ENCODE results near the gene PSMF1. TPM values are rescaled to one million over a fixed set of nuclear protein-coding genes. Genes with fewer than 3 reads are reported as not detected.

Gene PSMF1, protein sequence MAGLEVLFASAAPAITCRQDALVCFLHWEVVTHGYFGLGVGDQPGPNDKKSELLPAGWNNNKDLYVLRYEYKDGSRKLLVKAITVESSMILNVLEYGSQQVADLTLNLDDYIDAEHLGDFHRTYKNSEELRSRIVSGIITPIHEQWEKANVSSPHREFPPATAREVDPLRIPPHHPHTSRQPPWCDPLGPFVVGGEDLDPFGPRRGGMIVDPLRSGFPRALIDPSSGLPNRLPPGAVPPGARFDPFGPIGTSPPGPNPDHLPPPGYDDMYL
- total RNA-seq (100 to 1,000 TPM; 106 to 142 (median 127) TPM), total RNA-seq (55.6 to 117 (median 82.4) reads per million in 29 experiments)
- total RNA-seq (2013) = 43.8 TPM

- Histone ChIP-seq H3K4me3 (ENCODE audit: control insufficient read depth in 1 of 2, extremely low read depth in 1 of 2, low read length in 1 of 2) (peak within 1 kb of the TSS; percentile 95 to 98), H3K36me3 (ENCODE audit: control insufficient read depth in 2 of 2, extremely low read depth in 1 of 2, insufficient read depth in 1 of 2, low read length in 1 of 2) (peaks cover 0 to 34% of the 10 kb centered on the region in 2 donors), H3K9me3 (no peaks in the 10 kb centered on the region), H3K27ac (ENCODE audit: low read length) (peak within 1 kb of the TSS; percentile 85), H3K27me3 (replicated peaks in 1 of 2; ENCODE audit: control insufficient read depth in 2 of 2, extremely low read depth in 1 of 2, insufficient read depth in 2 of 2, low read length in 1 of 2) (no peaks in the 10 kb centered on the region), H3K4me1 (ENCODE audit: control insufficient read depth in 1 of 2, extremely low read depth in 1 of 2, insufficient read depth in 2 of 2, low read length in 2 of 2) (peaks cover 34 to 50% of the 10 kb centered on the region in 2 experiments)
- Mint-ChIP-seq H3K27ac (peak within 1 kb of the TSS; percentile 84 to 91), H3K4me3 (peak within 1 kb of the TSS; percentile 89 to 96 (median 94)), H3K36me3 (peaks cover 31% of the 10 kb centered on the region), H3K9me3 (no peaks in the 10 kb centered on the region), H3K4me1 (peaks cover 57 to 69% (median 63%) of the 10 kb centered on the region in 3 donors), H3K27me3 (no peaks in the 10 kb centered on the region)
- ATAC-seq (replicated peaks in 1 of 4) (peak; percentile 94 to 98 (median 96)), DNase-seq (peak; percentile 88 to 98 (median 94))
- ChIA-PET CTCF (interaction anchor here (0.5 to 1.0 kb wide), 4 partner anchors 10 to 738 kb away, joined by 3 to 5 read pairs (median 4); partner anchors contain the start of gene TRIB3 (in 1 of the 2)), POLR2A (interaction anchor here in 1 of 2 donors (0.7 kb wide), 1 partner anchor 285 kb away, joined by 3 read pairs; the partner anchor contains the start of gene FAM110A)
- WGBS (ENCODE audit: insufficient coverage) = under 1% methylated on average over 57 of the region's 62 CpGs
Observed at GRCh38 chr20:1118336-1119127, at the start of gene PSMF1. PSMF1 (plus strand) TSS chr20:1118602; CDS start chr20:1118774, 172 bp downstream.

DNA sequence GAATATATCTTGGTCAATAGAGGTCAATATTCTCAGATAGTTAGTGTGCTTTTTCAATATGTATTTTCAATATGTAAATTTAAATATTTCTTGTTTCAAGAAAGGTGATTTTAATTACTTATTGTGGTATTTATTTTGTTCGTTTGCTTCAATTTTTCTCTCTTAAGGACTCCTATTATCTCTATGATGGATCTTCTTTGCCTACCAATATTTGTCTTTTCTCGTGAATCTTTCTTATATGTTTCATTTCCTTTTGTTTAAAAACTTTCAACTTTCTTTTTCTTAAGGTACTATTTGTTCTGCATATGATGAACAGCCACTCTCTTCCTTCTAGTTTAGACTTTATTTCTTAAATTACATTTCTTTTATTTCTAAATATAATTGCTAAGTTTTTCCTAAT lies 46.1 kb upstream of the PSMF1 start:
- Mint-ChIP-seq H3K4me1 (no peaks in the 10 kb centered on the region), H3K27me3 (peaks cover 8 to 9% of the 10 kb centered on the region in 2 donors), H3K27ac (no peak overlapping the region), H3K36me3 (peaks cover 23% of the 10 kb centered on the region), H3K4me3 (no peak overlapping the region), H3K9me3 (peaks cover 8 to 19% (median 13%) of the 10 kb centered on the region in 3 donors)
- ChIA-PET POLR2A (no interaction called here), CTCF (interaction anchor here in 1 of 2 donors (0.7 kb wide), 2 partner anchors 16 to 155 kb away, joined by 3 read pairs; no protein-coding TSS in a partner anchor)
- no peak for DNase-seq
- Histone ChIP-seq H3K36me3 (ENCODE audit: control insufficient read depth in 2 of 2, extremely low read depth in 1 of 2, insufficient read depth in 1 of 2, low read length in 1 of 2) (peaks cover 0 to 3% of the 10 kb centered on the region in 2 donors), H3K4me3 (ENCODE audit: control insufficient read depth in 1 of 2, extremely low read depth in 1 of 2, low read length in 1 of 2) (no peak overlapping the region), H3K27me3 (replicated peaks in 1 of 2; ENCODE audit: control insufficient read depth in 2 of 2, extremely low read depth in 1 of 2, insufficient read depth in 2 of 2, low read length in 1 of 2) (no peaks in the 10 kb centered on the region), H3K4me1 (ENCODE audit: control insufficient read depth in 1 of 2, extremely low read depth in 1 of 2, insufficient read depth in 2 of 2, low read length in 2 of 2) (no peaks in the 10 kb centered on the region), H3K9me3 (no peaks in the 10 kb centered on the region), H3K27ac (ENCODE audit: low read length) (no peak overlapping the region)
- WGBS (ENCODE audit: insufficient coverage) = no CpG with 5 or more reads among the region's 2 CpGs
- no peak for ATAC-seq (replicated peaks in 1 of 4)

DNA sequence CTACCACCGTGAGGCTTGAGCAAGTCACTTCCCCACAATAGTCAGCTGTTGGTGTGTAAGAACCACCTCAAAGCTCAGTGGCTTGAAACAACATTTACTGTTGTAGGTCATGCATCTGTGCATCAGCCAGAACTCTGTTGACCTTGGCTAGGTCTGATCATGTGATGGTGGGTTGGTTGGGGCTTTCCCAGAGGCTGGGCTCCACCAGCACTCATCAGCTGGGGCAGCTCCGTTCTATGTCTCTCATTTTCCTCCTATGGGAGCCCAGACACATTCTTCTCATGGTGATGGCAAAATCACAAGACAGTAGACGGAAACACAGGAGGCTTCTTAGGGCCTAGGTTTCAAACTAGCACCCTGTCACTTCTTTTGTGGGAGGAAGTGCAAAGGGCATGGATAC lies 42.8 kb upstream of the PSMF1 start:
- H3K36me3 Mint-ChIP-seq = peaks cover 12% of the 10 kb centered on the region
- WGBS (ENCODE audit: insufficient coverage) = no CpG with 5 or more reads among the region's 3 CpGs
- Histone ChIP-seq H3K4me1 (ENCODE audit: control insufficient read depth in 1 of 2, extremely low read depth in 1 of 2, insufficient read depth in 2 of 2, low read length in 2 of 2) (no peaks in the 10 kb centered on the region), H3K27me3 (replicated peaks in 1 of 2; ENCODE audit: control insufficient read depth in 2 of 2, extremely low read depth in 1 of 2, insufficient read depth in 2 of 2, low read length in 1 of 2) (no peaks in the 10 kb centered on the region), H3K27ac (ENCODE audit: low read length) (no peak overlapping the region), H3K36me3 (ENCODE audit: control insufficient read depth in 2 of 2, extremely low read depth in 1 of 2, insufficient read depth in 1 of 2, low read length in 1 of 2) (peaks cover 0 to 3% of the 10 kb centered on the region in 2 donors), H3K4me3 (ENCODE audit: control insufficient read depth in 1 of 2, extremely low read depth in 1 of 2, low read length in 1 of 2) (no peak overlapping the region), H3K9me3 (no peaks in the 10 kb centered on the region)
- no peak overlapping the region for H3K4me3 Mint-ChIP-seq
- H3K27me3 Mint-ChIP-seq = no peaks in the 10 kb centered on the region
- H3K27ac Mint-ChIP-seq = no peak overlapping the region
- no peaks in the 10 kb centered on the region for H3K4me1 Mint-ChIP-seq
- no peak for ATAC-seq (replicated peaks in 1 of 4)
- ChIA-PET POLR2A (no interaction called here), CTCF (no interaction called here)
- H3K9me3 Mint-ChIP-seq = peaks cover 0 to 4% (median 0%) of the 10 kb centered on the region in 3 donors
- no peak for DNase-seq

DNA sequence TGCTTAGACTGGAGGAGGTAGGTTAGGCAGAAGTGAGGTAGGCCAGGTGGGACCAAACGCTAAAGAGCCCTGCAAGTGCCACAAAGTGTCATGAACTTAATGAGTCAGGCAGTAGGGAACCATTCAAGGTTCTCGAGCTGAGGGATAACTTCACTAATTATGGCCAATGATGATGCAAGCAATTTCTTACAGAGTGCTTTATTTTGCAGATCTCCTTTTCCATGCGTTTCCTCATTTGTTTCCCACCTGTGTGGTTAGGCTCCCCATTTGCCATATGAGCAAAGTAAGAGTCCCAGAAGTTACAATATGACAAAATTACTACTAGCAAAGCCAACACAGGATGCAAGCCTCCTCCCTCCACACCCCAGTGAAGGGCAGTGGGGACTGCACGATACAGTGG lies 36.5 kb upstream of the PSMF1 start:
- Histone ChIP-seq H3K27ac (ENCODE audit: low read length) (no peak overlapping the region), H3K27me3 (replicated peaks in 1 of 2; ENCODE audit: control insufficient read depth in 2 of 2, extremely low read depth in 1 of 2, insufficient read depth in 2 of 2, low read length in 1 of 2) (no peaks in the 10 kb centered on the region), H3K4me3 (ENCODE audit: control insufficient read depth in 1 of 2, extremely low read depth in 1 of 2, low read length in 1 of 2) (no peak overlapping the region), H3K4me1 (ENCODE audit: control insufficient read depth in 1 of 2, extremely low read depth in 1 of 2, insufficient read depth in 2 of 2, low read length in 2 of 2) (no peaks in the 10 kb centered on the region), H3K9me3 (no peaks in the 10 kb centered on the region), H3K36me3 (ENCODE audit: control insufficient read depth in 2 of 2, extremely low read depth in 1 of 2, insufficient read depth in 1 of 2, low read length in 1 of 2) (no peaks in the 10 kb centered on the region)
- Mint-ChIP-seq H3K4me1 (peaks cover 4 to 8% (median 6%) of the 10 kb centered on the region in 3 donors), H3K36me3 (peaks cover 14% of the 10 kb centered on the region), H3K4me3 (no peak overlapping the region), H3K27ac (no peak overlapping the region), H3K27me3 (no peaks in the 10 kb centered on the region), H3K9me3 (peaks cover 9 to 15% (median 12%) of the 10 kb centered on the region in 3 donors)
- WGBS (ENCODE audit: insufficient coverage) = 95% methylated on average over 3 of the region's 4 CpGs
- no peak for DNase-seq
- no peak for ATAC-seq (replicated peaks in 1 of 4)
- CTCF ChIA-PET = no interaction called here
- POLR2A ChIA-PET = no interaction called here

DNA sequence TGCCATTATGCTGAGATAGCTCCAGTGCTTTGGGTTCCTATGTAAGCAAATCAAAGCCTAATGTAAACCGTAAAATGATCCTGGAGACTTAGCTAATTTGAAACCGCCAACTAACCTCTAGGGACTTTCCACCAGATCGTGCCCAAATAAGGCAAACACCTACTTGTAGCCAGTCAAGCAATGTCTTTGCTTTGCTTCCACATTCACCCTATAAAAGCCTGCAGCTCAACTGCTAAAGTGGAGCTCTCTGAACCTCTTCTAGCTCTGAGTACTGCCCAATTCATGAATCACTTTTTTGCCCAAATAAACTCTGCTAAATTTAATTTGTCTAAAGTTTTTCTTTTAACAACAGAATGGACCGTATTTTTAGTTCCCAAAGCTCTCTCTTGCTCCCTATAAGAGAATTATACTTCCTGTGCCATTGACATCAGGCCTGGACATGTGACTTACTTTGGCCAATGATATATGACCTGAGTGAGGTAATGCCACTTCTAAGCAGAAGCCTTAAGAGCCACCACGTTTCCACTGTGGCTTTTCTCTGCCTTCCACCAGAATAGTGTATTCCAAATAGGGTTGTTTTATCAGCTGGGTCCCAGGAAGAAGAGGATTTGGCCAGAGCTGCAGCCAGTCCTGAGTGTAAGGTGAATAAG lies 34.8 kb upstream of the PSMF1 start:
- Histone ChIP-seq H3K9me3 (no peaks in the 10 kb centered on the region), H3K4me3 (ENCODE audit: control insufficient read depth in 1 of 2, extremely low read depth in 1 of 2, low read length in 1 of 2) (no peak overlapping the region), H3K36me3 (ENCODE audit: control insufficient read depth in 2 of 2, extremely low read depth in 1 of 2, insufficient read depth in 1 of 2, low read length in 1 of 2) (no peaks in the 10 kb centered on the region), H3K27ac (ENCODE audit: low read length) (no peak overlapping the region), H3K27me3 (replicated peaks in 1 of 2; ENCODE audit: control insufficient read depth in 2 of 2, extremely low read depth in 1 of 2, insufficient read depth in 2 of 2, low read length in 1 of 2) (no peaks in the 10 kb centered on the region), H3K4me1 (ENCODE audit: control insufficient read depth in 1 of 2, extremely low read depth in 1 of 2, insufficient read depth in 2 of 2, low read length in 2 of 2) (no peaks in the 10 kb centered on the region)
- ChIA-PET CTCF (no interaction called here), POLR2A (no interaction called here)
- Mint-ChIP-seq H3K27ac (no peak overlapping the region), H3K27me3 (no peaks in the 10 kb centered on the region), H3K9me3 (peaks cover 9 to 15% (median 12%) of the 10 kb centered on the region in 3 donors), H3K36me3 (peaks cover 14% of the 10 kb centered on the region), H3K4me1 (peaks cover 14 to 18% (median 15%) of the 10 kb centered on the region in 3 donors), H3K4me3 (no peak overlapping the region)
- WGBS (ENCODE audit: insufficient coverage) = 25% methylated on average over 3 of the region's 5 CpGs
- no peak for DNase-seq
- ATAC-seq (replicated peaks in 1 of 4) = no peak

Data from T-cell (primary cell).